CD4-positive, alpha-beta T cell treated with Interleukin-4 for 1 hour (primary cell): ENCODE results near the gene LUZP1.

Experiments
- DNase-seq, 2 donors: peaks; one replicate each; pipeline ENCODE4 v3.0.0-alpha.2; 2020 to 2022

LUZP1 gene

GRCh38 chr1:23080885-23081284 is 87.8 kb downstream of the LUZP1 start:
- no peak for DNase-seq

- DNase-seq, result no peak
These were observed 89.6 kb downstream of the LUZP1 start for GRCh38 chr1:23079025-23079424.

GRCh38 chr1:23074012-23074411 is 94.6 kb downstream of the LUZP1 start:
- DNase-seq, result no peak

- DNase-seq, result no peak
These were observed 99.0 kb downstream of the LUZP1 start for GRCh38 chr1:23069675-23070074.

- no peak for DNase-seq
These were observed 99.5 kb downstream of the LUZP1 start for GRCh38 chr1:23069149-23069548.

- DNase-seq, result no peak
These were observed 102.6 kb downstream of the LUZP1 start for GRCh38 chr1:23066075-23066474.

GRCh38 chr1:23065385-23065784 is 103.3 kb downstream of the LUZP1 start:
- no peak for DNase-seq

GRCh38 chr1:23062271-23062670 is 106.4 kb downstream of the LUZP1 start:
- no peak for DNase-seq

GRCh38 chr1:23057301-23057700 is 111.4 kb downstream of the LUZP1 start:
- DNase-seq, result no peak

GRCh38 chr1:23051290-23051909 is 117.3 kb downstream of the LUZP1 start:
- no peak for DNase-seq

- no peak for DNase-seq
These were observed 118.5 kb downstream of the LUZP1 start for GRCh38 chr1:23050201-23050600.

GRCh38 chr1:23044035-23044434 is 124.6 kb downstream of the LUZP1 start:
- DNase-seq, result no peak

- no peak for DNase-seq
These were observed 128.1 kb downstream of the LUZP1 start for GRCh38 chr1:23040509-23040908.

GRCh38 chr1:23039308-23039826 is 129.3 kb downstream of the LUZP1 start:
- no peak for DNase-seq

GRCh38 chr1:23037081-23037740 is 131.4 kb downstream of the LUZP1 start:
- no peak for DNase-seq

- DNase-seq, result no peak
These were observed 132.7 kb downstream of the LUZP1 start for GRCh38 chr1:23035823-23036452.
